HG03354 (cell line): ENCODE data around the gene PARP15.
A peak's percentile ranks its signal among the peaks of the same experiment; 100 is the strongest.
"Not testable (repeated sequence)": the region's sequence is repeated elsewhere in the genome, so short reads cannot be mapped to it uniquely, and the experiment has no call there.

Experiments used
- ATAC-seq: cut with Tn5 transposase; IDR thresholded peaks from one replicate; pipeline ENCODE4 v1.9.1; 2021; ENCODE audit warnings: mild to moderate bottlenecking; ENCODE audit not compliant: unreplicated experiment, poor library complexity, severe bottlenecking

PARP15 gene

DNA sequence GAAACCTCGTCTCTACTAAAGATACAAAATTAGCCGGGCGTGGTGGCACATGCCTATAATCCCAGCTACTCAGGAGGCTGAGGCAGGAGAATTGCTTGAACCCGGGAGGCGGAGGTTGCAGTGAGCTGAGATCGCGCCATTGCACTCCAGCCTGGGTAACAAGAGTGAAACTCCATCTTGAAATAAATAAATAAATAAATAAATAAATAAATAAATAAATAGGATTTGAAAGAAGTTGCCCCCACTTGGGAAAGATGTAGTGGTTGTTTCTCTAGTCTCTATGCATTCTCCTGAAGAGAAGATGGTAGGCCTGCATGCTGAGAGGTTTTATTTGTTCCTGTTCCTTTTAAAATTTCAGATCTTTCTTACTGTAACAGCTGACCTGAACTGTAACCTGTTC is 9.3 kb upstream of the PARP15 start:
- not testable (repeated sequence) for ATAC-seq

DNA sequence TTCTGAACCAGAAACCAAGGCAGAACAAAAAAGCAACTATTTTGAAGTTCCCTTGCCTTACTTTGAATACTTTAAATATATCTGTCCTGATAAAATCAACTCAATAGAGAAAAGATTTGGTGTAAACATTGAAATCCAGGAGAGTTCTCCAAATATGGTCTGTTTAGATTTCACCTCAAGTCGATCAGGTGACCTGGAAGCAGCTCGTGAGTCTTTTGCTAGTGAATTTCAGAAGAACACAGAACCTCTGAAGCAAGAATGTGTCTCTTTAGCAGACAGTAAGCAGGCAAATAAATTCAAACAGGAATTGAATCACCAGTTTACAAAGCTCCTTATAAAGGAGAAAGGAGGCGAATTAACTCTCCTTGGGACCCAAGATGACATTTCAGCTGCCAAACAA is 8.7 kb upstream of the PARP15 start:
- ATAC-seq, result no peak

DNA sequence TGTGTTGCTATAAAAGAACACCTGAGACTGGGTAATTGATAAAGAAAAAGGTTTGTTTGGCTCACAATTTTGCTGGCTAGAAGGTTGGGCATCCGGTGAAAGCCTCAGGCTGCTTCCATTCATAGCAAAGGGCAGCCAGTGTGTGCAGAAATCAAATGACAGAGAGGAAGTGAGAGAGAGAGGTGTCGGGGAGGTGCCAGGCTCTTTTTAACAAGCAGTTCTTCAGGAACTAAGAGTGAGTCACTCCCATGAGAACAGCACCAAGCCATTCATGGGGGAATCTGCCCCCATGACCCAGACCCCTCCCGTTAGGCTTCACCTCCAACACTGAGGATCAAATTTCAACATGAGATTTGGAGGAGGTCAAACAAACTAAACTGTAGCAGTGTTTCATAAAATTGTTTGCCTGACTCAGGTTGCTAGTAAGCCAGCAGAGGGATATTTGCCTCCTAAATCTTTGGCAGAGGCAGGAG is 4.5 kb upstream of the PARP15 start:
- peak; percentile 17 for ATAC-seq

GRCh38 chr3:122576174-122576940 is 1.1 kb upstream of the PARP15 start:
- ATAC-seq, result peak; percentile 88

DNA sequence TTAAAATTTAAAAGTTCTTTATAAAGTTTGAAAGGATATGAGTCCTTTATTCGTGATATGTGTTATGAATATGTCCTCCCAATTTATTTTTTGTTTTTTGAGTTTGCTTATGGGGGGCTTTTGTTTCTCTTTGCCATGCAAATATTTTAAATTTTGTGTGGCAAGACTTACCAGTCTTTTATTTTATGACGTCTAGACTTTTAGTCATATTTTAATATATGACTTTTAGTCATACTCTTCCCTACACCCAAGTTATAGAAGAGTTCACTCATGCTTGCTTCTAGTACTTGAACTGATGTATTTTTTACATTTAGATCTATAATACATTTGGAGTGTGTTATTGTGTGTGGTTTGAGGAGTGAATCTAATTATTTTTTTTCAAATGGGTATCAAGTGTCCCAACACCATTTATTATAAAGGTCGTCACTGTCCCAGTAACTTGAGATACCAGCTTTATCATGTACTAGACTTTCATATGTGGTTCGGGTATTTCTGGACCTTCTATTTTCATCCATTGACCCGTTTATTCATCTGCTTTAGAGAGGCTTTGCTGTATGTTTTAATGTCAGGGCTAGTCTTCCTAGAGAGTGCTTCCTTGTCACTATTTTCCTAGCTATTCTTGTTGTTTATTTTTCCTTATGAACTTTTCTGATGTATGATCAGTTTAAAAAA is 755 bp downstream of the PARP15 start:
- ATAC-seq, result no peak

DNA sequence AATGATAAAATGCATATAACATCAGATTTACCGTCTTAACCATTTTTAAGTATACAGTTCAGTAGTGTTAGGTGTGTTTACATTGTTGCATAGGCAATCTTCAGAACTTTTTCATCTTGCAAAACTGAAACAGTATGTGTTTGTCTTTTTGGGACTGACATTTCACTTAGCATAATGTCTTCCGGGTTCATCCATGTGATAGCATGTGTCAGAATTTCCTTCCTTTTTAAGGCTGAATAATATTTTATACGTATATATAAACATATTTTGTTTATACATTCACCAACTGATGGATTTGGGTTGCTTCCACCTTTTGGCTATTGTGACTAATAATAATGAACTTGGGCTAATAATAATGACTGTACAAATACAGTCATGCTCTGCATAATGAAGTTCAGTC is 3.0 kb downstream of the PARP15 start:
- ATAC-seq, result no peak

GRCh38 chr3:122581622-122582021 is 4.2 kb downstream of the PARP15 start:
- ATAC-seq, result no peak

- ATAC-seq, result no peak
Measured at GRCh38 chr3:122582390-122582789, 4.9 kb downstream of the PARP15 start.

GRCh38 chr3:122586098-122586497 is 8.6 kb downstream of the PARP15 start:
- ATAC-seq, result no peak

DNA sequence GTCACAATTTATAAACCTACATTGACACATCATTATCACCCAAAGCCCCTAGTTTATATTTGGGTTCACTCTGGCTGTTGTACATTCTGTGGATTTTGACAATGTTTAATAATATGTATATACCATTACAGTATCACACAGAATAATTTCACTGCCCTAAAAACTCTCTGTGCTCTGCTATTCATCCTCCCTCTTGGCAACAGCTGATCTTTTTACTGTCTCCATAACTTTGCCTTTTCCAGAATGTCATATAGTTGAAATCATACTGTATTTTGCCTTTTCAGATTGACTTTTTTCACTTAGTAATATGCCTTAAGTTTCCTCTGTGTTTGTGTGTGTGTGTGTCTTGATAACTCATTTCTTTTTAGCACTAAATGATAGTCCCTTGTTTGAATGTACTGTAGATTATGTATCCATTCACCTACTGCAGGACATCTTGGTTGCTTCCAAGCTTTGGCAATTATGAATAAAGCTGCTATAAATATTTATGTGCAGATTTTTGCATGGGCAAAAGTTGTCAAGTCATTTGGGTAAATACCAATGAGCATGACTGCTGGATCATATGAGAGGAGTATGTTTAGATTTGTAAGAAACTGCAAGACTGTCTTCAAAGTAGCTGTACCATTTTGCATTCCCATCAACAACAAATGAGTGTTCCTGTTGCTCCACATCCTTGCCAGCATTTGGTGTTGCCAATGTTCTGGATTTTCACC is 9.5 kb downstream of the PARP15 start:
- ATAC-seq, result no peak

DNA sequence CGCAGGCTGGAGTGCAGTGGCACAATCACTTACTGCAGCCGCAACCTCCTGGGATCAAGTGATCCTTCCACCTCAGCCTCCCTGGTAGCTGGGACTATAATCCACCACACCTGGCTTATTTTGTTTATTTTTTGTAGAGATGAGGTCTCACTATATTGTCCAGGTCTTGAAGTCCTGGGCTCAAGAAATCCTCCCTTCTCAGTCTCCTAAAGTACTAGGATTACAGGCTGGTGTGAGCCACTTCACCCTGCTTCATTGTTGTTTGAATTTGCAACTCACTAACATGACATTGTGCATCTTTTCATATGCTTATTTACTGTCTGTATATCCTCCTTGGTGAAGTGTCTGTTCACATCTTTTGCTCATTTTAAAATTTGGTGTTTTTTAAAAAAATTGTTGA is 10.1 kb downstream of the PARP15 start:
- no peak for ATAC-seq

DNA sequence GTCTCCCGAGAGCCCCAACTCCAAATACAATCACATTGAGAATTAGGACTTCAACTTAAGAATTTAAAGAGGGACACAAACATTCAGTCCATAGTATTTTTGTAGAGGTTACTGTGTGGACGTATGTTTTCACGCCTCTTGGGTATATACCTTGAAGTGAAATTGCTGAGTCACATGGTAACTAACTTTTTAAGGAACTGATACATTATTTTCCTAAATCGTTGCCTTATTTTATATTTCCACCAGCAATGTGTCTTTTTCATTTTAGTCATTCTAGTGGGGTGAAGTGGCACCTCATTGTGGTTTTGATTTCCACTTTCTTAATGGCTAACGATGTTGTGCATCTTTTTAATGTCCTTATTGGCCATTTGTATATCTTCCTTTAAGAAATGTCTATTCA is 11.8 kb downstream of the PARP15 start:
- ATAC-seq, result peak; percentile 76

DNA sequence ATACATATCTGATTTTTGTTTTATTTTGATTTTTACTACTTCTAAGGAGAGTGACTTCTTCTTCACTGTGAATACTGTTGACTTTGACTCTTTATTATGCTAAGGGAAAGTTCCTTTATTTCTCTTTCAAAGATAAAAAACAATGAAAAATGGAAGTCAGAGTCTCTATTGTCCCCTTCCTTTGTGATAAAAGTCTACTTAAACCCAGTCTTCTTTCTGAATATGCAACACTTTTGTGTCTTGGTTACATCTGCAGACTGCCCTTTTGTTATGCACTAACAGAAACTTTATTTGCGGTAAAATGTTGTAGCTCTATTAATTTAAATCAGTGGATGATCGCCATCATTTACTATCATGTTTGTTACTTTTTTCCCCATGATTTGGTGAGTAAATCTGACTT is 13.2 kb downstream of the PARP15 start:
- no peak for ATAC-seq

DNA sequence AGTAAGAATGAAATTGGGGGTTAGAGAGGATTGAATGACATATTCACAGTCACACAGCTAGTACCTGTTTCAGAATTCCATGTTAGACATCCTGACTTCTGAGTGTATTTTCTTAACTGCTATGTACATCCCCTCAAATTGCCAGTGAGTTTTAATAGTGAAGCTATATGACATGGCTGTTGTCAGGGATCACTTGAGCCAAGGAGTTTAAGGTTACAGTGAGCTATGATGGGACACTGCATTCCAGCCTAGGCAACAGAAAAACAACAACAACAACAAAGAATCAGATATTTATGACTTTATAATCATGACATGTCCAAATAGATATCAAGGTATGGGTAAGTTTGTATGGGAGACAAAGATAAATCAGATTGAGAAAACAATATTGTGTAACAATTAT is 16.6 kb downstream of the PARP15 start:
- no peak for ATAC-seq

DNA sequence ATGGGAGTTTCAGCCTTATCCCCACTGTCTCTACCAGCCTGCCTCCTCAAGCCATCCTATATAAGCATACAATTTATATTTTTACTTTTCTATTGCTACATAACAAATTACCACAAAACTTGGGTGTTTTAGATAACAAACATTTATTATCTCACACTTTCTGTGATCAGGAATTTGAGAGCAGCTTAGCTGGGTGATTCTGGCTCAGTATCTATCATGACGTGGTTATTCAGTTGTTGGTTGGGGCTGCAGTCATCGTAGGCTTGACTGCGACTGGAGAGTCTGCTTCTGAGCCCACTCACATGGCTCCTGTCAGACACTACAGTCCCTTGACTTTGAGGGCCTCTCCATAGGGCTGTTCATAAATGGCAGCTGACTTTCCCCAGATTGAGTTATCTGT is 20.7 kb downstream of the PARP15 start:
- ATAC-seq, result no peak

DNA sequence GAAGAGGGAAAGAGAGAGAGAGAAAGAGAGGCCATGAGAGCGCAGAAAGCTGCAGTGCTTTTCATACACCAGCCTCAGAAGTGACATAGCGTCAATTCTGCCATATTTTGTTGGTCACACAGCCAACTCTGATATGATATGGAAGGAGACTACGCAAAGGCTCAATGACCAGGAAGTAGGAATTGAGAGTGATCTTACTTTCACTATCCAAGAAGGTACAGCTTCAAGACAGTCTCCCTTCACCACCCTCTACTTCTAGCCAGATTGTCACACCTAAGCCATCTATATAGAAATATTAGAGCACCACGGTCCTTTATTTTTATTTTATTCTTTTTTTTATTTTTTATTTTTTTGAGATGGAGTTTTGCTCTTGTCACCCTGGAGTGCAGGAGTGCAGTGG is 21.1 kb downstream of the PARP15 start:
- no peak for ATAC-seq

- ATAC-seq, result no peak
Measured at GRCh38 chr3:122602011-122602710, 24.7 kb downstream of the PARP15 start.

DNA sequence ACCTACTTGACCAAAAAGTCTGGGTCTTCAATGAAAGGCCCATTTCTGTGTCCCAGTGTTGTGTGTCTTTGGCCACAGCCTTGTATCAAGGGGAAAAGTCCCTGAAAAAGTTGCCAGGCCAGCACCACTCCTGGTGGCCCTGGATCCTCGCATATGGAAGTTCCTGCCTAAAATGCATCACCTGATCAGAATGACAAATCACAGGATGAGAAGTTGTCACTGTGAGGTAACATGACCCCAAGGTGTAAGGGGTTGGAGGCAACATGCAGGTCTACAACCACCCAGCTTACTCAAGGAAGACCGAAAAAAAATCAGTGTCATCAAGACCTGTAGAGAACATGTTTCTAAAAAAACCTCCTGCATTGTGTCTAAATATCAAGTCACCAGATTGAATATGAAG is 25.6 kb downstream of the PARP15 start:
- no peak for ATAC-seq

DNA sequence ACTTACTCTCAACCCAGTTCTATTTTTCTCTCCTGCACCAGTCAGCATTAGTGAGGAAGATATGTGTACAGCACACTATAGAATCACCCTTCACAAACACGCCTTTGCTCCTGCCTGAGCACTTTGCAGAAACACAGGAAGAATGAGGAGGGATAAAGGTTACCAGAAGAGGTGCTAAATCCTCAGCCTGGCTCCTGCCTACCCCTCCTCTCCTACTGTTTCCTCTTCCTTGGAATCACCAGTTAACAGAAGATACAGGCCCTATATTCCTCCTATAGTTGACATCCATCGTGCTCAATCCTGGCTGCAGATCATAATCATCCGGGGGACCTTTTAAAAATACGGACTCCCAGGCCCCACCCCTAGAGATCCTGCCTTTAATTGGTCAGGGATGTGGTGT is 28.9 kb downstream of the PARP15 start:
- ATAC-seq, result no peak

- ATAC-seq, result no peak
Measured at GRCh38 chr3:122608916-122609315, 31.5 kb downstream of the PARP15 start.
